Activated T-helper 1 cell treated with anti-CD3 and anti-CD28 coated beads, Interleukin-2, amount 50 U/mL, for 16 hours (primary cell): Measurements from ENCODE around the gene RPS24.
A peak's percentile ranks its signal among the peaks of the same experiment; 100 is the strongest.
"Not testable (repeated sequence)": the region's sequence is repeated elsewhere in the genome, so short reads cannot be mapped to it uniquely, and the experiment has no call there.

Experiments used
- DNase-seq, 2 donors: peaks; one replicate each; pipeline ENCODE4 v3.0.0-alpha.2; 2020; ENCODE audit warnings: low read depth in 1 of 2, low spot score in 1 of 2

RPS24 gene

GRCh38 chr10:78047314-78047891 is 13.7 kb downstream of the RPS24 start:
- peak; percentile 60 to 73 for DNase-seq

DNA sequence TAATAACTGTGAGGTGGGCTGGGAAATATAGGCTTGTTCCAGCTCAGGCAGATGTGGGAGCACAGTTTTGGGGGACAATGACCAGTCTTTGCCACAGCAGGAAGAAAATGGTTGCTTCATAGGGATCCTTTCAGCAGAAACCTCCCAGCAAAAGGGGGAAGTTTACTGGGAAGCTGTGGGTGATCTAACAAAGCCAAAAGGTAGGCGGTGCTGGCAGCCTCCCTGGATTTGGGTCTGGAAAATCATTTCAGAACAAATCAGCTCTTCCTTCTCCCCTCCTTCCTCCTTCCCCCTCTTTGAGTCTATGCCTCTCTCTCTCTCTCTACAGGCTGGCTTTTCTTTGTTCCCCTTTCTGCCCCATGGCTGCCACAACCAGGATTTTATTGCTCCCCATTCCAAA is 16.2 kb downstream of the RPS24 start:
- DNase-seq = no peak

- DNase-seq = no peak
Measured at GRCh38 chr10:78053211-78053868, 19.7 kb downstream of the RPS24 start.

- DNase-seq = no peak
Measured at GRCh38 chr10:78058562-78058961, 24.9 kb downstream of the RPS24 start.

DNA sequence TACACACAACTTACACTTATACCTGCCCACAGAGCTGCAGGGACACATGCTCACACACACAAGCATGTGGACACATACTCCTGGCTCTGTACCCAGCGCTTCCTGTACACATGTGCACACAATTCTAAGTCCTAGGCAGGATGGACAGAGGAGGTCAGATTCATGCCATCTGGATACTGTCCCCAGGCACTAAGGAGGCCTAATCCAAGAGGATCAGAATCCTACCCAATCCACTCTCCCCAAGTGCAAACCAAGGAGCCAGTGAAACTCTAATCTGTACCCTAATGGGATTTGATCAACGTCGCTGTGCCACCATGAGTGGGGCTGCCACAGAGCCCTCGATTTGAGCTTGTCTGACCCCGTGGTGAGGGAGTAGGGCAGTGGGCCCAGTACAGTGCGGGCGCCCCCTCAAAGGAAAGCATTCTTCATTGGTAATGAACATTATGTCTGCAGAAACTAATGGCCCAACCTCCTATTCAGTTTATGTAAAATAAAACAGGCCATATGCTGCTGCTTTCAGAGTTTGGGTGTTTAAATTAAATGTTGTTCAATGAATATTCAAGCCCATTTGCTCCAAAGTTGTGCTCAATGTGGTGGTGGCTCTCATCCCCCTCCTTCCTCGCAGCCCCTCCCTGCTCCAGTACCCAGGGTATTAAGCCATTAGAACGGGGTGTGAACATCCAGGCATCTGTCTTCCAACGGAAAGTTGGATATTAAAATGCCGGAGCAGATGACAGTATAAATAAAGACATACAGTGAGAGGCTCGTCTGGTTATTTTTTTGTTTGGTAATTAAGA is 26.4 kb downstream of the RPS24 start:
- no peak for DNase-seq

DNA sequence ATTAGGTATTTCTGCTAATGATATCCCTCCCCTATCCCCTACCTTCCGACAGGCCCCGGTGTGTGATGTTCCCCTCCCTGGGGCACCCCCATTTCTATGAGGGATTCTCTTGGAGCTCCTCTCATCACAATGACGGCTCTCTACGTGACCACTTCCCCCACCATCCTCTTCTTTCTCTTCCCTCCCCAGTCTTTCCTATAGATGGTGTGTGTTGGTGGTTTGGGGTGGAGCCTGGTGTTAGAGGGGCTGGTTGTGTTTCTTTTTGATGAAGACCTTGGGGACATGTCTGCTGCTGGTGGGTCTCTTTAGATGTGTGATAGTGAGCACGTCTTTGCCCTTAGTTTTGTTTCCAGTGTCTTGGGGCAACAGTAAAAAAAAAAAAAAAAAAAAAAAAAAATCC is 28.6 kb downstream of the RPS24 start:
- no peak for DNase-seq

DNA sequence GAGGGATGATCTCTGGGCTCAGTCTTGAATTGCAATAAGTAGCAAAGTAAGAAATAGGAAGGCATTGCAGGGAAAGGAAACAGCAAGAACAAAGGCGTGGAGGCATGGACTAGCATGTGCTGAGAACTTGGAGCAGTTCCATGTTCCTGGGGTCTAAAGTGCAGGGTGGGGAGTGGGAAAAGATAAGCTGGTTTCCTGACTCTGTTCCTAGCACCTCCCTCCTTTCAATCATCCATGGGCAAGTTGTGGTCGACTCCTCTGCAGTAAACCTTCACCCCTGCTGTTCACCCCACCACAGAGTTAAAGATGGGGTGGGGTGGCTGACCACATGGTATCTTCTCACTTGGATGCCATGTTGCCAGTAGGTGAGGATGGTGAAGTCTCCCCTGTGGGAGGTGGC is 29.6 kb downstream of the RPS24 start:
- no peak for DNase-seq

- DNase-seq = not testable (repeated sequence)
Measured at GRCh38 chr10:78064919-78065318, 31.3 kb downstream of the RPS24 start.

DNA sequence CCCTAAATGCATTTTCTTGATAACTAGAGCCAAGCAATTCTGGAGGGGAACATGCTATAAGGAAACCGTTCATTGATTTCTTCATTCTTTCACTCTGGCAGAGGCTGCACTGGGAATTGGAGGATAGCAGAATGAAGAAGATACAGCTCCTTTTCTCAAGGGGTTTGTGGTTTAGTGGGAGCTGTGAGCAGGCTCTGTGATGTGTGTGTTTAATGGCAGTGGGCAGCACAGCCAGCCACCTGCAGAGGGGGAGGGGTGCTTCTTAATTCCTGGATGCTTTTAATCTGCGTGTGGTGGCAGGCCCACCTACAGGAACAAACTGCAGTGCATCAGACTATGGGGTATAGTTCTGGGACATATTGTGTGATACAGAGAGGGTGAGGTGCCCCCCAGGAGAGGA is 31.9 kb downstream of the RPS24 start:
- no peak for DNase-seq

GRCh38 chr10:78066012-78066411 is 32.3 kb downstream of the RPS24 start:
- DNase-seq = no peak

DNA sequence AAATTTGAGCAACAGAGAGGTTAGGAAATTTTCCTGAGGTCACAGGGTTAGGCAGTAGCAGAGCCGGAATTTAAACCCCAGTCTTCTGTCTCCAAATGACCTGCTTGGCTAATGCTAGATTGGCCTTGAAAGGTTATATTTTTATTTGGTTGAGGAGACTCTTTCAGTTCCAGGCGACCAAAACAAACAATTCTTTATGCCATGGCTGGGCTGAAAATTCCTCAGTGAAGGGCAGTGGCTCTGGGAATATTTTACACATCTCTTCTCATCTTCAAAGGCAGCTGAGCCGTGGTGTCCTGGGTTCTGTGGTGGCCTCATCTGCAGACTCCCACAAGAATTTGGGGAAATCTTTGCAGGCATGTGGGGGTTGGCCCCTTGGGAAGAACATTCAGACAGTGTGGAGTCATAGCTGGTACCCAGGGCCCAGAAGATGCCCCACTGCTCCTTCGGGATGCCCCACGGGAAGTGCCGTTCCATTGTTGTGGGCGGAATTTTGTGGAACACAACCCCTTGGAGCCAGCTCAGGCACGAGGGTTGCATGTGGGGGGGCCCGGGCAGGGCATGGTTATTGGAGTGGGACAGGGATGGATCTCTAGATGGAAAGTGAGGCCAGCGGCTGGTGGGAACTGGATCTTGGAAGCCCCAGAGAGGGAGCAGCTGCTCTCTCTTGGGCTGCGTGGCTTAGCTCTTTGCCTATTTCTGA is 33.2 kb downstream of the RPS24 start:
- DNase-seq = no peak

- no peak for DNase-seq
Measured at GRCh38 chr10:78069151-78069550, 35.5 kb downstream of the RPS24 start.

- not testable (repeated sequence) for DNase-seq
Measured at GRCh38 chr10:78070064-78070463, 36.4 kb downstream of the RPS24 start.

GRCh38 chr10:78070726-78071125 is 37.1 kb downstream of the RPS24 start:
- no peak for DNase-seq

DNA sequence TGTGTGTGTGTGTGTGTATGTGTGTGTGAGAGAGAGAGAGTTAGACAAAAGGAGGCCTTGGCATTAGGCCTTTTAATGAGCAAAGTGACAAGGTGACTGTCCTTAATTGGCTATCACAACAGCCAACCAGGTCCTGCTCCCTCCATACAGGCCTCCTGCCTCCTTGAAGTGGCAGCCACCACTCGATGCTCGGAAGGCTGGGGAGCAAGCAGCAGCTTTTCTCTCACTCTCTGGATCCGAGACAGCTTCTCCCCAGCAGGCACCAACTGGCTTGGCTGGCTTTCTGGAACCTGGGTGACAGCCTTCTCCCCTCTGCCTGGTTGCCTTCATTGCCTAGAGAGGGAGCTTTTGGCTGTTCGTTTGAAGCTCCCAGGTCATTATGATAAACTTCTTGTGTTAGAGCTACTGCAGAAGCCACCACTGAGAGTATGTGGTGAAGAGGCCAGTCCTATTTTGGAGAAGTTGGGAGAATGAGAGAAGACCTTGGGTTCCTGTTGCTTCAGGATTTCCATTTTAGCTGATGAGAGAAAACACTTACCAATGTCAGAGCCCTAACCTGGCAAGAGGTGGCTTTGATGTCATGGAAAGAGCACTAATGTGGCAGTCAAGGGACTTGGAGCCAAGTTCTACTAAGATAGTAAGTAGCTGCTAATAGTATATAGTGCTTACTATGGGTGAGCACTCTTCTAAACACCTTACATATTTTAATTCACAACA is 37.6 kb downstream of the RPS24 start:
- no peak for DNase-seq

DNA sequence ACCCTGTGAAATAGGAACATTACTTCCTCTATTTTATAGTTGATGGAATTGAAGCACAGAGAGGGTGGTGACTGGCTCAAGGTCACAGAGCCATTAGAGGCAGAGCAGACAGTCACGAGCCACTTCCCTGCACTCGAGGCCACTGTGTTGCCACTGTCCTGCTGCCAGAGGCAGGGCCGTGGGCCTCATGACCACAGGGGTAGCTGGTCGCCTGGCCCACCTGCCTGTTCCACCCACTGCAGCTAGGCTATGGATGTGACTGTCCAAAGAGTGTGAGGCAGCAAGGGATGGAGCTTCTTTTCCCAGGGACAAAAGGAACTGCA is 38.2 kb downstream of the RPS24 start:
- no peak for DNase-seq

- no peak for DNase-seq
Measured at GRCh38 chr10:78072504-78072903, 38.8 kb downstream of the RPS24 start.

GRCh38 chr10:78075806-78076205 is 42.1 kb downstream of the RPS24 start:
- not testable (repeated sequence) for DNase-seq

DNA sequence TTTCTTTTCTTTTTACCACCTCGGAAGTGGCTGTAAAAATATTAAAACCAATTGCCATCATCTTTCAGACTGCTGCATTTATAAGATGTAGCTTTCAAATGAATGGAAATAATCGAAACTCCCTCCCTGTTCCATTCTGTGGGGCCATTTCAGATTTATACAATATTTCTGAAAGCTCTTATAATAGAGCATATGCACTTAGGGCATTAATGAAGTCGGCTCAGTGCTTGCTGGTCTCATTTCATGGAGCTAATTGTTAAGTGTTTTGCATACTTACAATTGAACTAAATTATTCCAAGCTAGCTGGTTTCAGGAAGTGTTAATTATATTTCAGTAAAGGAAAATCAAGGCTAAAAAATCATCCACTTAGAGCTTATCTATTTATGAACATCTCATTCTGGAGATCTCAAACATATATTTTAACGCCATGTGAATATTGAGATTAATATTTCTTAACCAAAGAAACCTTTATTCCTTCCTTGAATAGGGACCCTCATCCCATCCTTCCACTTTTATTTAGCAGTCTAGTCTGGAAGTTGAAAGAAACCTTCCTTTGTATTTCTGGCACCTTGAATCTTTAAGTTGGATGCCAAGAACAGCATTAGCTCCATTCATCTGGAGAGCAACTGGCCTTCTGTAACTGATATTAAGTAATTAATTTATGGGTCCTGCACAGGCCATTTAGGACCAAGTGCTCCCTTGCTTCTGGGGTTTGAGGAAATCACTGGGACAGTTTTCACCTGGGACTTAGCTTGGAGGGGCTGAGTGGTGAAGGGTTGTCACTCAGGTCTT is 45.1 kb downstream of the RPS24 start:
- no peak for DNase-seq

GRCh38 chr10:78079411-78079810 is 45.7 kb downstream of the RPS24 start:
- no peak for DNase-seq
